Brain microvascular endothelial cell (primary cell): ENCODE data around the gene NTPCR.
"Not testable (repeated sequence)": the region's sequence is repeated elsewhere in the genome, so short reads cannot be mapped to it uniquely, and the experiment has no call there.

Experiments used
- DNase-seq: peaks from one replicate; pipeline ENCODE4 v3.0.0-alpha.2; 2020
- H3K27ac ChIP-seq: fragments of 250-450 bp; sonication (Bioruptor Pico); 2 replicates; pipeline ENCODE4 v1.5.1; 2020; ENCODE audit warnings: mild to moderate bottlenecking, moderate library complexity
- H3K27me3 ChIP-seq: fragments of 250-450 bp; sonication (Bioruptor Pico); replicated peaks from 2 replicates; pipeline ENCODE4 v1.5.1; 2020; ENCODE audit warnings: mild to moderate bottlenecking
- H3K36me3 ChIP-seq: fragments of 250-450 bp; sonication (Bioruptor Pico); replicated peaks from 2 replicates; pipeline ENCODE4 v1.5.1; 2020; ENCODE audit warnings: mild to moderate bottlenecking
- H3K4me3 ChIP-seq: 2 replicates; pipeline ENCODE4 v1.5.1; 2011; ENCODE audit warnings: low read depth, mild to moderate bottlenecking, control low read depth, low read length, moderate library complexity
- CTCF ChIP-seq: IDR thresholded peaks from 2 replicates; pipeline ENCODE4 v1.5.1; 2011; ENCODE audit warnings: low read depth, mild to moderate bottlenecking, moderate library complexity, low read length, control low read depth, inconsistent platforms; ENCODE audit errors: missing control alignments
- in situ Hi-C: cut with HindIII; loops from 2 replicates; pipeline ENCODE4 v1.10.0; 2017; ENCODE audit warnings: low sequenced_read_pairs, low pct_ligation_motif_present

NTPCR gene

DNA sequence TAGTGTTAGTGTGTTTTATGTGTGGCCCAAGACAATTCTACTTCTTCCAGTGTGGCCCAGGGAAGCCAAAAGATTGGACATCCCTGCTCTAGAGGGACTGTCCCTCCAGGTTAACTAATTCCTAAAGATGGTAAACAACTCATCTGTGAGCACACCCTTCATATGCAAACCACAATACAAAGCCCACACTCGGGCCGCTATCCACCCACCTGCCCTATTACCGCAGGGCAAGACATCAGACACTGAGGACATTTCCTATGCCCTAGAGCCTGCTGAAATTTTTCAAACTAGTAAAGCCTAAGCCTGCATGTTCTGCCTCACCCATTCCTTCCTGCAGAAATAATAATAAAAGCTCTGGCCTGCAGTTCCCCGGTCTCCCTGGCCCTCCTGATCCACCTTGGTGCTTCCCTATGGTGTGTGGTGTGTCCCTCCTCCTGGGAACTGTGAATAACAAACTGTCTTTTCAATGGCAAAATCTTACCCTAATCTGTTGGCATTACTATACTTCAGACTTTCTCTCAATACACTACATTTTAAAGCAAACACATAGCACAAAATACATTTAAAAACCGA lies 39.3 kb upstream of the NTPCR start:
- no peak overlapping the region for H3K4me3 ChIP-seq
- DNase-seq = no peak
- no peak overlapping the region for H3K27ac ChIP-seq
- in situ Hi-C loops = no loop called here
- no peaks in the 10 kb centered on the region for H3K36me3 ChIP-seq
- H3K27me3 ChIP-seq = peaks cover 1% of the 10 kb centered on the region
- TF ChIP-seq CTCF = no peak

- in situ Hi-C loops = no loop called here
- H3K27ac ChIP-seq = no peak overlapping the region
- no peaks in the 10 kb centered on the region for H3K36me3 ChIP-seq
- H3K4me3 ChIP-seq = no peak overlapping the region
- DNase-seq = no peak
- no peaks in the 10 kb centered on the region for H3K27me3 ChIP-seq
- TF ChIP-seq CTCF = no peak
Measured at GRCh38 chr1:232912845-232913580, 37.4 kb upstream of the NTPCR start.

DNA sequence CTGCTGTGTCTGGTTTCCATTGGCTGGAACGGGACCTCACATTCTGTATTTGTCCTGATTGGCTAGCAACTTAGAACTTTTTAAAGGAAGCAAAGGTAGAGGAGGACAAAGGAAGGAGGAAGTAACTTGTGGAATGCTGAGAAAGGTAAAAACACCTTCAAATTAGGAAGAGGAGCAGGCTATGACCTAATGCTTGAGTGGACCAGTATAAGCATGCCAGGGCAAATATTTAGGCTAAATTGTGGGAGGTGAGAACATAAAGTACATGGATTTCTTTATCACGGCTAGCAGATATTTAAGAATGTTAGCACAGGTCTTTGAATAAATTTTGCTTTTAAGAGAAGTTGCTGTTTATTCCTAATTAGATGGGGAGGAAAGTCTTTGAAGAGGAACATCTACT lies 36.1 kb upstream of the NTPCR start:
- H3K36me3 ChIP-seq, H3K27me3 ChIP-seq, H3K27ac ChIP-seq, DNase-seq, H3K4me3 ChIP-seq, in situ Hi-C loops: not testable (repeated sequence)

DNA sequence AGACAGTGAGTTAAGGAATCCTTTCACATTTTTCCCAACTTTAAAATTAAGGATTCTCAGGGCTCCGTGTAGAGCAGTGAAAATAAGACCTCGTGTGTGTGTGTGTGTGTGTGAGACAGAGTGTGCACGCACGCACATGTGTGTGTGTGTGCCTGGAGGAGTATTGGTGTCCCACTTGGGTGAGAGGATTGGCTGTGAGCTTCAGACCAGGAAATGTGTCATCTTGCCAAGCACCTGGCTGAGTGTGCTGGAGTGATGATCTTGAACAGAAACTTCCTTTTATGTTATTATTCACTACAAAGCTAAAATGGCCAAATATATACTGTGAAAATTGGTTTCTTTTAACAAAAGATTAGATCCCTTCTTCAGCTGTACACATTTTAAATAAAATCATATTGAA lies 35.2 kb upstream of the NTPCR start:
- Histone ChIP-seq H3K36me3 (no peaks in the 10 kb centered on the region), H3K4me3 (no peak overlapping the region), H3K27ac (no peak overlapping the region), H3K27me3 (no peaks in the 10 kb centered on the region)
- in situ Hi-C loops = no loop called here
- DNase-seq = no peak
- TF ChIP-seq CTCF = no peak

- no peak for DNase-seq
- Histone ChIP-seq H3K36me3 (no peaks in the 10 kb centered on the region), H3K27ac (no peak overlapping the region), H3K4me3 (no peak overlapping the region), H3K27me3 (no peaks in the 10 kb centered on the region)
- in situ Hi-C loops = no loop called here
- TF ChIP-seq CTCF = no peak
Measured at GRCh38 chr1:232917053-232917452, 33.4 kb upstream of the NTPCR start.

DNA sequence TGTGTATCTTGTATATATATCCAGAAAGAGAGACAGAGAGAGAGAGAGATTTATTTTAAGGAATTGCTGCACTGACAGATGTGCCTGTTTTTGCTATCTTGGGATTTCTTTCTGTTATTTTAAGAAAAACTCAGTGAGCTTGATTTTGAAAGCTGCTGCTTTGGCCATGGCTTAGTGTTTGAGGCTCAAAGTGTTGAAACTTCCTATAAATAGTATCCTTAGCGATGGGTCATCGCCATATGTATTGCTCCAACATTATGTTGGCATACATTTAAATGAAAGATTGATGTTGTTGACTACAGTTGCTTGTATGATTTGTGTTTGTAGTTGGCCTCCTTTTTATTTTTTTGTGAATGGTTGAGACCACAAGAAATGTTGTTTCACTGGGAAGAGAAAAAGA lies 29.0 kb upstream of the NTPCR start:
- in situ Hi-C loops = no loop called here
- no peak for DNase-seq

More for the DNA sequence above, 29.0 kb upstream of the NTPCR start:
- Histone ChIP-seq H3K4me3 (no peak overlapping the region), H3K27ac (no peak overlapping the region), H3K36me3 (no peaks in the 10 kb centered on the region), H3K27me3 (no peaks in the 10 kb centered on the region)
- TF ChIP-seq CTCF = no peak
